Fibroblast of lung (primary cell): ENCODE measurements around the gene SMIM21. TPM values are rescaled to one million over a fixed set of nuclear protein-coding genes. Genes with fewer than 3 reads are reported as not detected.
A peak's percentile ranks its signal among the peaks of the same experiment; 100 is the strongest.

Experiments used
- DNase-seq, 2 donors: peaks; one replicate each; pipeline versions ENCODE4 v3.0.0 to v3.0.0-alpha.2; 2010; ENCODE audit warnings: low read depth in 2 of 2
- H2AFZ ChIP-seq: 2 replicates; pipeline ENCODE4 v1.5.1; 2012; ENCODE audit warnings: low read length, control low read depth, inconsistent platforms
- H3K27ac ChIP-seq: 2 replicates; pipeline ENCODE4 v1.5.1; 2011; ENCODE audit warnings: low read length, control low read depth; ENCODE audit not compliant: insufficient read depth
- H3K27me3 ChIP-seq: 2 replicates; pipeline ENCODE4 v1.5.1; 2011; ENCODE audit warnings: mild to moderate bottlenecking, low read length; ENCODE audit not compliant: control insufficient read depth, insufficient read depth
- H3K36me3 ChIP-seq: 2 replicates; pipeline ENCODE4 v1.5.1; 2011; ENCODE audit warnings: low read length; ENCODE audit not compliant: control insufficient read depth, insufficient read depth
- H3K4me1 ChIP-seq: 2 replicates; pipeline ENCODE4 v1.5.1; 2011; ENCODE audit warnings: low read length; ENCODE audit not compliant: control insufficient read depth, insufficient read depth; ENCODE audit errors: extremely low read depth
- H3K4me2 ChIP-seq: 2 replicates; pipeline ENCODE4 v1.5.1; 2011; ENCODE audit warnings: low read length, control low read depth; ENCODE audit not compliant: insufficient read depth; ENCODE audit errors: extremely low read depth
- H3K4me3 ChIP-seq, 4 experiments: fragments of 200-600 bp in 1 of 4; sonication (generic) in 1 of 4; replicated peaks in 1 of 4; 2 replicates each; pipeline ENCODE4 v1.5.1; 2011 to 2016; ENCODE audit warnings: low read length in 4 of 4, low read depth in 3 of 4, mild to moderate bottlenecking in 3 of 4, control low read depth in 2 of 4, inconsistent platforms in 1 of 4, mixed read lengths in 1 of 4; ENCODE audit not compliant: insufficient read depth in 1 of 4; ENCODE audit errors: control extremely low read depth in 1 of 4
- H3K79me2 ChIP-seq: 2 replicates; pipeline ENCODE4 v1.5.1; 2012; ENCODE audit warnings: mild to moderate bottlenecking, low read length, inconsistent platforms; ENCODE audit not compliant: control insufficient read depth, insufficient read depth
- H3K9ac ChIP-seq: 2 replicates; pipeline ENCODE4 v1.5.1; 2011; ENCODE audit warnings: mild to moderate bottlenecking, low read length, control low read depth; ENCODE audit not compliant: insufficient read depth
- H3K9me3 ChIP-seq: 2 replicates; pipeline ENCODE4 v1.5.1; 2012; ENCODE audit warnings: low read depth, low read length; ENCODE audit not compliant: control insufficient read depth, insufficient read depth
- H4K20me1 ChIP-seq: 2 replicates; pipeline ENCODE4 v1.5.1; 2011; ENCODE audit warnings: low read length; ENCODE audit not compliant: control insufficient read depth, insufficient read depth; ENCODE audit errors: extremely low read depth
- EZH2 ChIP-seq: IDR thresholded peaks from 2 replicates; pipeline ENCODE4 v1.5.1; 2012; ENCODE audit warnings: low read length, control low read depth, mild to moderate bottlenecking; ENCODE audit errors: missing control alignments
- polyA plus RNA-seq, 2 donors: library from polyadenylated mRNA; depleted of rRNA in 1 of 2; stranded (reverse) in 1 of 2; unstranded in 1 of 2; fragments of >200 nt; gene quantifications; 2 replicates each; pipeline ENCODE4 v1.2.1, GENCODE V29; 2011 to 2012; ENCODE audit warnings: missing spikeins in 1 of 2
- total RNA-seq: library from RNA; depleted of rRNA; stranded (reverse); fragments of >200 nt; gene quantifications from 2 replicates; pipeline ENCODE4 v1.2.1, GENCODE V29; 2014
- TF ChIP-seq, protein P1 (sequence below), 2 donors: IDR thresholded peaks in 1 of 2; conservative IDR thresholded peaks in 1 of 2; 1 replicate in 1 of 2; 2 replicates in 1 of 2; pipeline ENCODE4 v1.5.1; 2011 to 2012; ENCODE audit warnings: low read length in 2 of 2, control low read depth in 1 of 2, inconsistent platforms in 1 of 2, low read depth in 1 of 2, mild to moderate bottlenecking in 1 of 2

The SMIM21 gene
- total and polyA plus RNA-seq, 2 donors (not counting 1 experiment from before 2014, with no cell fraction given), result not detected

GRCh38 chr18:75471850-75472249 is 44.3 kb upstream of the SMIM21 start:
- H2AFZ ChIP-seq, result no peak overlapping the region
- H3K27me3 ChIP-seq, result no peaks in the 10 kb centered on the region
- DNase-seq, result no peak
- no peak overlapping the region for H3K9ac ChIP-seq
- H4K20me1 ChIP-seq, result no peaks in the 10 kb centered on the region
- H3K4me3 ChIP-seq, result no peak overlapping the region
- H3K4me1 ChIP-seq, result peaks cover 5% of the 10 kb centered on the region
- TF ChIP-seq, protein P1, sequence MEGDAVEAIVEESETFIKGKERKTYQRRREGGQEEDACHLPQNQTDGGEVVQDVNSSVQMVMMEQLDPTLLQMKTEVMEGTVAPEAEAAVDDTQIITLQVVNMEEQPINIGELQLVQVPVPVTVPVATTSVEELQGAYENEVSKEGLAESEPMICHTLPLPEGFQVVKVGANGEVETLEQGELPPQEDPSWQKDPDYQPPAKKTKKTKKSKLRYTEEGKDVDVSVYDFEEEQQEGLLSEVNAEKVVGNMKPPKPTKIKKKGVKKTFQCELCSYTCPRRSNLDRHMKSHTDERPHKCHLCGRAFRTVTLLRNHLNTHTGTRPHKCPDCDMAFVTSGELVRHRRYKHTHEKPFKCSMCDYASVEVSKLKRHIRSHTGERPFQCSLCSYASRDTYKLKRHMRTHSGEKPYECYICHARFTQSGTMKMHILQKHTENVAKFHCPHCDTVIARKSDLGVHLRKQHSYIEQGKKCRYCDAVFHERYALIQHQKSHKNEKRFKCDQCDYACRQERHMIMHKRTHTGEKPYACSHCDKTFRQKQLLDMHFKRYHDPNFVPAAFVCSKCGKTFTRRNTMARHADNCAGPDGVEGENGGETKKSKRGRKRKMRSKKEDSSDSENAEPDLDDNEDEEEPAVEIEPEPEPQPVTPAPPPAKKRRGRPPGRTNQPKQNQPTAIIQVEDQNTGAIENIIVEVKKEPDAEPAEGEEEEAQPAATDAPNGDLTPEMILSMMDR (conservative IDR thresholded peaks at IDR 0.05 in 1 of 2, IDR thresholded peaks at IDR 0.05 in 1 of 2; ENCODE audit: low read depth in 1 of 2, low read length in 2 of 2), result no peak
- no peak for TF ChIP-seq EZH2
- no peaks in the 10 kb centered on the region for H3K9me3 ChIP-seq
- H3K4me2 ChIP-seq, result no peak overlapping the region
- no peaks in the 10 kb centered on the region for H3K36me3 ChIP-seq
- no peak overlapping the region for H3K27ac ChIP-seq
- no peaks in the 10 kb centered on the region for H3K79me2 ChIP-seq

GRCh38 chr18:75467851-75468250 is 40.3 kb upstream of the SMIM21 start:
- Histone ChIP-seq H3K4me3 (no peak overlapping the region), H3K36me3 (no peaks in the 10 kb centered on the region), H3K9me3 (no peaks in the 10 kb centered on the region), H3K9ac (no peak overlapping the region), H4K20me1 (no peaks in the 10 kb centered on the region), H3K27me3 (no peaks in the 10 kb centered on the region), H3K4me2 (no peak overlapping the region), H3K27ac (no peak overlapping the region), H2AFZ (no peak overlapping the region), H3K79me2 (no peaks in the 10 kb centered on the region), H3K4me1 (no peaks in the 10 kb centered on the region)
- DNase-seq, result no peak
- TF ChIP-seq, protein P1 (conservative IDR thresholded peaks at IDR 0.05 in 1 of 2, IDR thresholded peaks at IDR 0.05 in 1 of 2; ENCODE audit: low read depth in 1 of 2, low read length in 2 of 2), result no peak
- TF ChIP-seq EZH2, result no peak

- no peak overlapping the region for H3K4me2 ChIP-seq
- no peaks in the 10 kb centered on the region for H3K4me1 ChIP-seq
- H2AFZ ChIP-seq, result no peak overlapping the region
Measured at GRCh38 chr18:75467281-75467795, 39.8 kb upstream of the SMIM21 start.

More at GRCh38 chr18:75467281-75467795, 39.8 kb upstream of the SMIM21 start:
- Histone ChIP-seq H4K20me1 (no peaks in the 10 kb centered on the region), H3K27me3 (no peaks in the 10 kb centered on the region), H3K79me2 (no peaks in the 10 kb centered on the region), H3K9me3 (no peaks in the 10 kb centered on the region), H3K27ac (no peak overlapping the region), H3K9ac (no peak overlapping the region), H3K4me3 (no peak overlapping the region), H3K36me3 (no peaks in the 10 kb centered on the region)
- TF ChIP-seq, protein P1 (conservative IDR thresholded peaks at IDR 0.05 in 1 of 2, IDR thresholded peaks at IDR 0.05 in 1 of 2; ENCODE audit: low read depth in 1 of 2, low read length in 2 of 2), result no peak
- TF ChIP-seq EZH2, result no peak
- DNase-seq, result peak in 1 of 2 donors; percentile 31
